C4-2B (cell line): ENCODE measurements around the gene TXN2.

Experiments
- H3K27ac ChIP-seq: fragments of 450-650 bp; 2 replicates; pipeline ENCODE4 v1.5.1; 2017
- ZFX ChIP-seq: fragments of 450-650 bp; IDR thresholded peaks from 2 replicates; pipeline ENCODE4 v1.6.1; 2017
- TF ChIP-seq, protein P1 (sequence below): fragments of 450-650 bp; conservative IDR thresholded peaks from 2 replicates; pipeline ENCODE4 v1.5.1; 2017; ENCODE audit warnings: mild to moderate bottlenecking

The TXN2 gene

DNA sequence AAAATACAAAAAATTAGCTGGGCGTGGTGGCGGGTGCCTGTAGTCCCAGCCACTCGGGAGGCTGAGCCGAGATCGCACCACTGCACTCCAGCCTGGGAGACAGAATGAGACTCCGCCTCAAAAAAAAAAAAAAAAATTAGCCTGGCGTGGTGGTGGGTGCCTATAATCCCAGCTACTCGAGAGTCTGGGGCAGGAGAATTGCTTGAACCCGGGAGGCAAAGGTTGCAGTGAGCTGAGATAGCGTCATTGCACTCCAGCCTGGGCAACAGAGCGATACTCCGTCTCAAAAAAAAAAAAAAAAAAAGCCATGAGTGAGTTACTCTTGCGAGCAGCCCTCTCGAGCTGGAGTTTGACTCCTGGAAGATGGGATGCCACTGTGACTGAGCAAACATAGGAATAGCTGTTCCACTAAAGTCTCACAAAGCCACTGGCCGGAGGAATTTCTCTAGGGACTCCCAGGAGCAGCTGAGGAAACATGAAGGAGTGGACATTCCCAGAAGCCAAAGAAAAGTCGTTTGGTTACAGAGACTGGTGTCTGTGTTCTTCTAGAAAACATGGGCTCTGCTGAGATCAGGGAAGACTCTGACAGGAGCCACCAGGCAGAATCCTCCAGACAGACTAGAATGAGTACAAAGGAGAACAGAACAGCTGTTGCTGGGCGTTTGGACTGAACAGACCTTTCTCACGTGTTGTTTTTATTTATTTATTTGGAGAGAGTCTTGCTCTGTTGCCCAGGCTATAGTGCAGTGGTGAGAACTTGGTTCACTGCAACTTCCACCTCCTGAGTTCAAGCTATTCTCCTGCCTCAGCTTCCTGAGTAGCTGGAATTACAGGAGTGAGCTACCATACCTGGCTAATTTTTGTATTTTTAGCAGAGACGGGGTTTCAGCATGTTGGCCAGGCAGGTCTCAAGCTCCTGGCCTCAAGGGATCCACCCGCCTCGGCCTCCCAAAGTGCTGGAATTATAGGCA lies 61.2 kb downstream of the TXN2 start:
- H3K27ac ChIP-seq, result no peak overlapping the region
- TF ChIP-seq ZFX, result no peak
- TF ChIP-seq, protein P1, sequence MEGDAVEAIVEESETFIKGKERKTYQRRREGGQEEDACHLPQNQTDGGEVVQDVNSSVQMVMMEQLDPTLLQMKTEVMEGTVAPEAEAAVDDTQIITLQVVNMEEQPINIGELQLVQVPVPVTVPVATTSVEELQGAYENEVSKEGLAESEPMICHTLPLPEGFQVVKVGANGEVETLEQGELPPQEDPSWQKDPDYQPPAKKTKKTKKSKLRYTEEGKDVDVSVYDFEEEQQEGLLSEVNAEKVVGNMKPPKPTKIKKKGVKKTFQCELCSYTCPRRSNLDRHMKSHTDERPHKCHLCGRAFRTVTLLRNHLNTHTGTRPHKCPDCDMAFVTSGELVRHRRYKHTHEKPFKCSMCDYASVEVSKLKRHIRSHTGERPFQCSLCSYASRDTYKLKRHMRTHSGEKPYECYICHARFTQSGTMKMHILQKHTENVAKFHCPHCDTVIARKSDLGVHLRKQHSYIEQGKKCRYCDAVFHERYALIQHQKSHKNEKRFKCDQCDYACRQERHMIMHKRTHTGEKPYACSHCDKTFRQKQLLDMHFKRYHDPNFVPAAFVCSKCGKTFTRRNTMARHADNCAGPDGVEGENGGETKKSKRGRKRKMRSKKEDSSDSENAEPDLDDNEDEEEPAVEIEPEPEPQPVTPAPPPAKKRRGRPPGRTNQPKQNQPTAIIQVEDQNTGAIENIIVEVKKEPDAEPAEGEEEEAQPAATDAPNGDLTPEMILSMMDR, result no peak

DNA sequence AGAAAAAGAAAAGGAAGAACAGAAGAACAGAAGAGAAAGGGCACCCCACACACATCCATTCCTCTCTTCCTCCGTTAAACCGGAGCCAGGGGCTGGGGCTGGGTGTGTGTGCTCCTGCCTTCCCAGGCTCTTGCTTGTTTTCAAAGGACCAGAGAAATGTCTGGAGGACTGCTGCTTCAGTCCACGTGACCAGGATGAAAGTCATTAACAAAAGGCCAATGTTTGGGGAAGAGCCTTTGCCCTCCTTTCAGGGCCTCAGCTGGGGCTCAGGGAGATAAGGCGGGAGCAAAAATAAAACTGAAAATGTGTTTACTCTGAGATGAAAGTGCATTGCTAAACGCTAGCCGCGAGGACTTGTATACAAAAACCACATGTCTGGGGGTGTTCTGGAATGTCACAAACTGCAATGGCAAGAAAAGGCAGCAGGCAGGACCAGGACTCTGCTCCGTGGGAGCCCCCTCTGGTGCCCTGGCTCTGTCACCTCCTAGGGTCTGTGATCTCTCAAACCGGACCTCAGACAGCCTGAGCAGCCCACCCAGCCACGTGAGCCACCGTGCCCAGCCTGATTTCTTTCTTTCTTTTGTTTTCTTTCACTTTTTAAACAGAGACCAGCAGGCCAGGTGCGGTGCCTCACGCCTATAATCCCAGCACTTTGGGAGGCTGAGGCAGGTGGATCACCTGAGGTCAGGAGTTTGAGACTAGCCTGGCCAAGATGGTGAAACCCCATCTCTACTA lies 62.1 kb downstream of the TXN2 start:
- no peak for TF ChIP-seq ZFX
- TF ChIP-seq, protein P1, result no peak
- no peak overlapping the region for H3K27ac ChIP-seq

GRCh38 chr22:36417281-36417686 lies 64.2 kb downstream of the TXN2 start:
- no peak overlapping the region for H3K27ac ChIP-seq
- TF ChIP-seq, protein P1, result no peak
- no peak for TF ChIP-seq ZFX
